Measurements from ENCODE around the gene INHBC.
"Not testable (repeated sequence)": the region's sequence is repeated elsewhere in the genome, so short reads cannot be mapped to it uniquely, and the experiment has no call there.

Gene INHBC

GRCh38 chr12:57434517-57435223 is at the start of gene INHBC:
TSS of gene INHBC (plus strand) at chr12:57434784. CDS start at chr12:57434887, 103 bp downstream.
- no peak for DNase-seq

- no peak for DNase-seq
These were observed 49.0 kb upstream of the INHBC start for GRCh38 chr12:57385586-57385985.

- no peak for DNase-seq
These were observed 48.3 kb upstream of the INHBC start for GRCh38 chr12:57386187-57386720.

GRCh38 chr12:57388425-57388824 is 46.2 kb upstream of the INHBC start:
- DNase-seq, result no peak

GRCh38 chr12:57389033-57389432 is 45.6 kb upstream of the INHBC start:
- no peak for DNase-seq

- DNase-seq, result no peak
These were observed 44.4 kb upstream of the INHBC start for GRCh38 chr12:57390174-57390573.

- no peak for DNase-seq
These were observed 39.5 kb upstream of the INHBC start for GRCh38 chr12:57395121-57395520.

- DNase-seq, result no peak
These were observed 37.1 kb upstream of the INHBC start for GRCh38 chr12:57397441-57397840.

GRCh38 chr12:57399718-57400463 is 34.7 kb upstream of the INHBC start:
- not testable (repeated sequence) for DNase-seq

- DNase-seq, result no peak
These were observed 33.4 kb upstream of the INHBC start for GRCh38 chr12:57401165-57401564.

GRCh38 chr12:57402156-57402555 is 32.4 kb upstream of the INHBC start:
- not testable (repeated sequence) for DNase-seq

GRCh38 chr12:57404966-57405640 is 29.5 kb upstream of the INHBC start:
- no peak for DNase-seq

- no peak for DNase-seq
These were observed 24.1 kb upstream of the INHBC start for GRCh38 chr12:57410534-57410933.

GRCh38 chr12:57414160-57414559 is 20.4 kb upstream of the INHBC start:
- DNase-seq, result not testable (repeated sequence)

GRCh38 chr12:57415088-57415487 is 19.5 kb upstream of the INHBC start:
- no peak for DNase-seq

GRCh38 chr12:57416039-57416996 is 18.3 kb upstream of the INHBC start:
- no peak for DNase-seq

- no peak for DNase-seq
These were observed 16.3 kb upstream of the INHBC start for GRCh38 chr12:57418255-57418654.

- no peak for DNase-seq
These were observed 15.1 kb upstream of the INHBC start for GRCh38 chr12:57419495-57419894.

- DNase-seq, result no peak
These were observed 14.1 kb upstream of the INHBC start for GRCh38 chr12:57420482-57420881.

- DNase-seq, result not testable (repeated sequence)
These were observed 7.6 kb upstream of the INHBC start for GRCh38 chr12:57426948-57427347.

- DNase-seq, result no peak
These were observed 5.6 kb upstream of the INHBC start for GRCh38 chr12:57428965-57429364.

GRCh38 chr12:57429473-57430111 is 5.0 kb upstream of the INHBC start:
- DNase-seq, result peak; percentile 19

Measured in inflammatory macrophage treated with lipopolysaccharide for 4 hours (primary cell).